HCT116 (cell line): ENCODE measurements around the gene PLCB3. TPM values are rescaled to one million over a fixed set of nuclear protein-coding genes. Genes with fewer than 3 reads are reported as not detected.

Experiments
- ATAC-seq: fragments of 200-7000 bp; cut with Tn5 transposase; 2 replicates; pipeline ENCODE4 v1.9.1; 2020; ENCODE audit warnings: mild to moderate bottlenecking, moderate library complexity
- BruUV-seq: library from RNA; stranded (reverse); fragments of 400-500 nt; replicated peaks from 2 replicates; lab custom pipeline; 2021; lab: Mats Ljungman, UMichigan
- CTCF ChIA-PET: fragments of 300-600 bp; sonication (Branson Sonifier 250); formaldehyde crosslinking; loops from one replicate; lab custom pipeline; 2021; ENCODE audit warnings: antibody characterized with exemption; lab: Charles Lee
- POLR2A ChIA-PET: fragments of 300-600, 350-600 bp; sonication (Branson Sonifier 250); formaldehyde crosslinking; loops from one replicate; lab custom pipeline; 2021; ENCODE audit warnings: antibody characterized with exemption; lab: Charles Lee
- RAD21 ChIA-PET, 2 experiments: fragments of 300-600 bp; sonication (Branson Sonifier 250); formaldehyde crosslinking; loops; one replicate each; lab custom pipeline; 2023; ENCODE audit warnings: low total read pairs in 2 of 2; ENCODE audit not compliant: uncharacterized antibody in 2 of 2, unreplicated experiment in 2 of 2, low non-redundant PET in 1 of 2; lab: Charles Lee
- DNase-seq: peaks from one replicate; pipeline ENCODE4 v3.0.0-alpha.2; 2010; ENCODE audit warnings: low read depth, low spot score
- H2AFZ ChIP-seq: fragments of 200-600 bp; shearing (Covaris generic), sonication (generic); 2 replicates; pipeline ENCODE4 v1.6.1; 2017; ENCODE audit warnings: low read depth, mixed run types, mixed read lengths, antibody characterized with exemption, low read length; ENCODE audit not compliant: poor library complexity, severe bottlenecking
- H3K27ac ChIP-seq: 2 replicates; pipeline ENCODE4 v1.5.1; 2012; ENCODE audit warnings: low read depth, low read length
- H3K27me3 ChIP-seq: fragments of 200-600 bp; sonication (generic); 2 replicates; pipeline ENCODE4 v1.6.1; 2016; ENCODE audit warnings: mixed run types, low read length, mixed read lengths; ENCODE audit not compliant: insufficient read depth
- H3K36me3 ChIP-seq, 2 experiments: fragments of 200-500 bp in 1 of 2; fragments of 200-600 bp in 1 of 2; sonication (Bioruptor generic) in 1 of 2; sonication (generic) in 1 of 2; 2 replicates each; pipeline versions ENCODE4 v1.5.1 to v1.6.1; 2014 to 2016; ENCODE audit warnings: low read length in 2 of 2, inconsistent platforms in 1 of 2, mixed read lengths in 1 of 2, mixed run types in 1 of 2; ENCODE audit not compliant: insufficient read depth in 2 of 2, control insufficient read depth in 1 of 2
- H3K4me1 ChIP-seq, 2 experiments: fragments of 200-600 bp in 1 of 2; sonication (generic) in 1 of 2; 2 replicates each; pipeline versions ENCODE4 v1.5.1 to v1.6.1; 2012 to 2017; ENCODE audit warnings: low read length in 2 of 2, inconsistent platforms in 1 of 2, mild to moderate bottlenecking in 1 of 2, mixed read lengths in 1 of 2, mixed run types in 1 of 2, moderate library complexity in 1 of 2; ENCODE audit not compliant: insufficient read depth in 2 of 2, control insufficient read depth in 1 of 2
- H3K4me2 ChIP-seq: fragments of 200-600 bp; sonication (generic); 2 replicates; pipeline ENCODE4 v1.6.1; 2017; ENCODE audit warnings: mixed run types, low read length, mixed read lengths
- H3K4me3 ChIP-seq, 2 experiments: fragments of 200-600 bp in 1 of 2; sonication (generic) in 1 of 2; replicated peaks in 1 of 2; 2 replicates each; pipeline ENCODE4 v1.5.1; 2011 to 2016; ENCODE audit warnings: low read length in 2 of 2, control low read depth in 1 of 2, low read depth in 1 of 2, mild to moderate bottlenecking in 1 of 2, mixed read lengths in 1 of 2, mixed run types in 1 of 2
- H3K79me2 ChIP-seq: fragments of 200-600 bp; sonication (generic); 2 replicates; pipeline ENCODE4 v1.6.1; 2017; ENCODE audit warnings: mild to moderate bottlenecking, mixed run types, low read length, moderate library complexity, mixed read lengths; ENCODE audit not compliant: insufficient read depth
- H3K9ac ChIP-seq: fragments of 200-600 bp; sonication (generic); 2 replicates; pipeline ENCODE4 v1.6.1; 2016; ENCODE audit warnings: low read length, mixed read lengths
- H3K9me2 ChIP-seq: fragments of 200-600 bp; sonication (generic), shearing (Covaris generic); 2 replicates; pipeline ENCODE4 v1.6.1; 2017; ENCODE audit warnings: mixed run types, mild to moderate bottlenecking, moderate library complexity; ENCODE audit not compliant: insufficient read depth
- H3K9me3 ChIP-seq, 2 experiments: fragments of 200-500 bp in 1 of 2; fragments of 200-600 bp in 1 of 2; sonication (Bioruptor generic) in 1 of 2; sonication (generic) in 1 of 2; 2 replicates each; pipeline ENCODE4 v1.6.1; 2014 to 2017; ENCODE audit warnings: low read length in 2 of 2, mixed read lengths in 2 of 2, inconsistent platforms in 1 of 2, low read depth in 1 of 2, mild to moderate bottlenecking in 1 of 2, mixed run types in 1 of 2, moderate library complexity in 1 of 2; ENCODE audit not compliant: control insufficient read depth in 1 of 2, insufficient read depth in 1 of 2
- H4K20me1 ChIP-seq: fragments of 200-600 bp; sonication (generic), shearing (Covaris generic); 2 replicates; pipeline ENCODE4 v1.6.1; 2017; ENCODE audit warnings: mixed run types, mild to moderate bottlenecking, moderate library complexity; ENCODE audit not compliant: insufficient read depth
- EZH2phosphoT487 ChIP-seq: fragments of 200-600 bp; IDR thresholded peaks from 2 replicates; pipeline ENCODE4 v1.6.1; 2018; ENCODE audit warnings: antibody characterized with exemption, borderline replicate concordance
- FOSL1 ChIP-seq: IDR thresholded peaks from 2 replicates; pipeline ENCODE4 v1.6.1; 2012; ENCODE audit warnings: low read depth
- MAX ChIP-seq: IDR thresholded peaks from 2 replicates; pipeline ENCODE4 v1.6.1; 2012
- POLR2AphosphoS5 ChIP-seq: IDR thresholded peaks from 2 replicates; pipeline ENCODE4 v1.6.1; 2011; ENCODE audit warnings: mild to moderate bottlenecking, low read depth, low read length, moderate library complexity
- intact Hi-C: fragments of 100-400 bp; cut with micrococcal nuclease; formaldehyde crosslinking; loops from 2 replicates; pipeline ENCODE4 v1.10.0; 2022
- total RNA-seq: library from RNA; stranded (reverse); gene quantifications from one replicate; pipeline ENCODE4 v1.2.1, GENCODE V29; 2021; ENCODE audit not compliant: unreplicated experiment

The PLCB3 gene
- total RNA-seq, 1 experiment from 2014 or later, result 106 TPM

- no peak for ATAC-seq
- Histone ChIP-seq H3K9ac (peak overlapping the region; percentile 99), H3K9me2 (no peaks in the 10 kb centered on the region), H3K4me2 (peak overlapping the region; percentile 84), H2AFZ (no peak overlapping the region), H3K27me3 (no peaks in the 10 kb centered on the region), H3K27ac (peak overlapping the region; percentile 88), H3K79me2 (peaks cover 48% of the 10 kb centered on the region), H3K4me1 (peaks cover 39 to 75% of the 10 kb centered on the region in 2 experiments), H3K4me3 (peak overlapping the region; percentile 70 to 91; a peak in 3 of 4 replicates), H3K36me3 (peaks cover 0 to 12% of the 10 kb centered on the region in 2 experiments; a peak in 1 of 4 replicates), H4K20me1 (no peaks in the 10 kb centered on the region), H3K9me3 (no peaks in the 10 kb centered on the region)
- intact Hi-C loops, result no loop called here
- TF ChIP-seq EZH2phosphoT487 (no peak), POLR2AphosphoS5 (peak; percentile 24; the same call in 1 of the 2 replicates), MAX (no peak)
- CTCF ChIA-PET, result interaction anchor here (1.2 to 1.9 kb wide), 3 partner anchors 88 to 112 kb away, joined by 3 to 4 read pairs (median 3); no protein-coding TSS in a partner anchor
- DNase-seq, result no peak
- POLR2A ChIA-PET, result interaction anchor here (2.0 to 4.6 kb wide), 2 partner anchors 9 to 27 kb away, joined by 8 to 29 read pairs; no protein-coding TSS in a partner anchor
- BruUV-seq, result no TSS peak
- RAD21 ChIA-PET, result no interaction called here
Observed at GRCh38 chr11:64243236-64243854, 8.0 kb upstream of the PLCB3 start.

- no peak for ATAC-seq
- no peak for DNase-seq
- RAD21 ChIA-PET, result no interaction called here
- H3K27me3 ChIP-seq, result no peaks in the 10 kb centered on the region
- H3K9ac ChIP-seq, result 0 out of 2 replicates have a peak overlapping the region, but pooled peaks have one; percentile 99
- intact Hi-C loops, result no loop called here
- H3K27ac ChIP-seq, result peak overlapping the region; percentile 88
- no peak overlapping the region for H3K4me3 ChIP-seq
- peaks cover 38 to 76% of the 10 kb centered on the region in 2 experiments for H3K4me1 ChIP-seq
- no peaks in the 10 kb centered on the region for H3K9me3 ChIP-seq
- no peaks in the 10 kb centered on the region for H4K20me1 ChIP-seq
- peaks cover 48% of the 10 kb centered on the region for H3K79me2 ChIP-seq
- H3K4me2 ChIP-seq, result peak overlapping the region; percentile 84
- H3K9me2 ChIP-seq, result no peaks in the 10 kb centered on the region
- CTCF ChIA-PET, result interaction anchor here (1.2 kb wide), 1 partner anchor 111 kb away, joined by 3 read pairs; no protein-coding TSS in a partner anchor
- TF ChIP-seq FOSL1, result no peak
- no peak overlapping the region for H2AFZ ChIP-seq
- H3K36me3 ChIP-seq, result peaks cover 0 to 12% of the 10 kb centered on the region in 2 experiments; a peak in 1 of 4 replicates
- POLR2A ChIA-PET, result interaction anchor here (2.0 to 4.6 kb wide), 2 partner anchors 8 to 26 kb away, joined by 8 to 29 read pairs; no protein-coding TSS in a partner anchor
- BruUV-seq, result no TSS peak
Observed at GRCh38 chr11:64244107-64244506, 7.2 kb upstream of the PLCB3 start.
